ENCODE data around the gene HBS1L.

DNA sequence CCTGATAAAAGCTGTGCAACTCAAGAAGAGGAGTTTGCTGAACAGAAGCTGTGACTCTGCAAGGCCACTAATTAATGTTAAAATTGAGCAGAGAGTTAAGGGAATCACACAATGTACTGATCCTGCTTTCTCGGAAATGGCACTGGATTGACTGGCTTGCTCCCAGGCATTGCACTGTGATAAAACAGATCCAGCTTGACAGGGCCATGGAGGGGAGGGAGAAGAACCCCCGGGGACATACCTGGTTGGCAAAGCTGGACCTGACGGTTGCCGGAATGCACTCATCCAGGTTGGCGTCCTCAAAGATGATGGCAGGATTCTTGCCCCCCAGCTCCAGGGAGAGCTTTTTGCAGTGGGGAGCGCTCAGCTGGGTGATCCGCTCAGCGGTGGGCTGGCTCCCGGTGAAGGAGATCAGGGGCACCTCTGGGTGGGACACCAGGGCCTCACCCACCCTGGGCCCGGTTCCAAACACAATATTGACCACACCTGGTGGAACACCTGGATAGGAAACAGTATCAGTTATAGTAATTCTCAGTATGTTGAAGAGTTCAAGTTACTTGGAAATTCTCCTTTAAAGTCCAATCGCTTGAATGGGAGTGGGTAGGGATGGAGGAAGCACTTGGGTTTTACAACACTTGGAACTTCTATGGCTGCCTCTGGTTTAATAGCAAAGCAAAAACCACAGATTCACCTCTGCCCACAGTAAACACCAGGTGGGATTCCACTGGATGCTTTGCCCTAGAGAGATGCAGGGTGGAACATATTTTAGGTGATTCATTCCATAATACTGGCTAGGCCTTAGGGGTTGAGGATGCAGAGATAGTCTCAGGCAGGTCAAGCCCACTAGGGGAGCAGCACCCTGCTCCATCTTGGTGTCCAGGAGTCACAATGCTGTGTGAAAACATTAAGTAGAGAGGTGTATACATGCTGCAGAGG, 121.8 kb downstream of the HBS1L start:
- TF ChIP-seq YY1 (IDR thresholded peaks at IDR 0.05; ENCODE audit: insufficient read depth, insufficient read length) (no peak), SUZ12 (IDR thresholded peaks at IDR 0.05; ENCODE audit: extremely low read depth, insufficient read depth, insufficient read length) (no peak)
